Activated naive CD4-positive, alpha-beta T cell treated with anti-CD3 and anti-CD28 coated beads, Interleukin-2, amount 50 U/mL, for 72 hours (primary cell): ENCODE results near the gene KRTAP5-7. TPM values are rescaled to one million over a fixed set of nuclear protein-coding genes. Genes with fewer than 3 reads are reported as not detected.
"Not testable (repeated sequence)": the region's sequence is repeated elsewhere in the genome, so short reads cannot be mapped to it uniquely, and the experiment has no call there.

Experiments used
- ATAC-seq, 2 donors: fragments of 150-1000 bp; cut with Tn5 transposase; 2 replicates each; pipeline ENCODE4 v1.10.0; 2021; ENCODE audit warnings: mild to moderate bottlenecking in 2 of 2, moderate library complexity in 2 of 2
- DNase-seq, 2 donors: peaks; one replicate each; pipeline ENCODE4 v3.0.0; 2021 to 2022; ENCODE audit warnings: low spot score in 2 of 2
- H3K27ac Mint-ChIP-seq, 2 donors: one replicate each; pipeline ENCODE4 v1.8.0; 2022; ENCODE audit warnings: mild to moderate bottlenecking in 2 of 2, mixed read lengths in 2 of 2
- H3K36me3 Mint-ChIP-seq, 2 donors: one replicate each; pipeline ENCODE4 v1.8.0; 2022; ENCODE audit warnings: mixed read lengths in 2 of 2
- H3K9me3 Mint-ChIP-seq, 2 donors: one replicate each; pipeline ENCODE4 v1.8.0; 2022; ENCODE audit warnings: mixed read lengths in 2 of 2
- total RNA-seq, 2 donors: library from RNA; stranded (reverse); gene quantifications; one replicate each; pipeline ENCODE4 v1.2.3, GENCODE V29; 2022

KRTAP5-7 gene
- total RNA-seq, 2 donors from 2014 or later, result not detected

DNA sequence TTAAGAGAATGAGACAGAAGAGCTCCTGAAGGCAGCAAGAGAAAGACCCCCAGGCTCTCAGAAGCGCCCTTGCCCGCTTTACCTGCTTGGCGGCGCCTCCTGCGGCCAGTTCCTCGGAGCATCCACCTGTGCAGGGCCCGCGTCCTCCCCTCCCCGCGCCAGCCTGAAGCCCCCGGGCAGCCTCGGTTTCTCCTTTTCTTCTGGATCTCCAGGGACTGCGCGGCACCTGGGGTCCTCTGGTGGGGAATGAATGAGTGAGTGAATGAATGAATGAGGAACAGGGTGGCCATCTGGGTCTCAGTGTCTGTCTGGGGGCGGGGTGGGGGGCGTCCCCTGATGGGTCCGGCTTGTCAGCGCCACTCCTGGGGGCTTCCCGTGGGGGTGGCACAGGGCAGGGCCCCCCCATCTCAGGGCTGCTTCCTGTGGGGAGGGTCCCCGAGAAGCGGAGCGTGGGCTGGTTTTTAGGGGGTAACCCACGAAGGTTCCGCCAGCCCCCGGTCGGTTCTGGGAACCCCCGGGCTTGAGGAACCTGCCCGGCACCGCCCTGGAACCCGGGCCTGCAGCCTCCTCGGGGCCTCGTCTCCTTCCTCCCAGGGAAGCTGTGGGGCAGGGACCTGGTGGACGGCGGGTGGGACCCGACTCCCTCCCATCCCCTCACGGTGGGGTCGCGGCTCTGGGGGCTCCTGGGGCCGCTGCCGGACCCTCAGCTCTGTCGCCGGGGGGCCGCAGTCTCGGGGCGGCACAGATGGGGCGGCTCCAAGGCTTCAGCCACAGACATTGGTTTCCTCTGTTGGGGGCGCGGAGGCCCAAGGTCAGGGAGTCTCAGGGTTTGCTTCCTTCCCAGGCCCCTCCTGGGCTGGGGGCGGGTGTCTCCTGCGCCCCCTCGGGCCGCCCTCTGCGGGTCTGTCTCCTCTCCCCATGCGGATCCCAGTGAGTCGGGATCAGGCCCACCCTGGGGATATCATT, 8.3 kb upstream of the KRTAP5-7 start:
- peaks cover 0 to 3% of the 10 kb centered on the region in 2 donors for H3K36me3 Mint-ChIP-seq
- no peak for DNase-seq
- H3K27ac Mint-ChIP-seq, result peak overlapping the region in 1 of 2 donors; percentile 84

GRCh38 chr11:71519546-71519945, 7.5 kb upstream of the KRTAP5-7 start:
- Mint-ChIP-seq H3K27ac (no peak overlapping the region), H3K36me3 (no peaks in the 10 kb centered on the region), H3K9me3 (peaks cover 7 to 14% of the 10 kb centered on the region in 2 donors)
- ATAC-seq (no peak), DNase-seq (no peak)

More for the DNA sequence above, 8.3 kb upstream of the KRTAP5-7 start:
- ATAC-seq, result no peak
- peaks cover 10 to 19% of the 10 kb centered on the region in 2 donors for H3K9me3 Mint-ChIP-seq

GRCh38 chr11:71525188-71525937, 1.7 kb upstream of the KRTAP5-7 start:
- H3K36me3 Mint-ChIP-seq, result no peaks in the 10 kb centered on the region
- ATAC-seq (no peak), DNase-seq (no peak)
- H3K9me3 Mint-ChIP-seq, result peaks cover 7 to 10% of the 10 kb centered on the region in 2 donors
- H3K27ac Mint-ChIP-seq, result no peak overlapping the region

DNA sequence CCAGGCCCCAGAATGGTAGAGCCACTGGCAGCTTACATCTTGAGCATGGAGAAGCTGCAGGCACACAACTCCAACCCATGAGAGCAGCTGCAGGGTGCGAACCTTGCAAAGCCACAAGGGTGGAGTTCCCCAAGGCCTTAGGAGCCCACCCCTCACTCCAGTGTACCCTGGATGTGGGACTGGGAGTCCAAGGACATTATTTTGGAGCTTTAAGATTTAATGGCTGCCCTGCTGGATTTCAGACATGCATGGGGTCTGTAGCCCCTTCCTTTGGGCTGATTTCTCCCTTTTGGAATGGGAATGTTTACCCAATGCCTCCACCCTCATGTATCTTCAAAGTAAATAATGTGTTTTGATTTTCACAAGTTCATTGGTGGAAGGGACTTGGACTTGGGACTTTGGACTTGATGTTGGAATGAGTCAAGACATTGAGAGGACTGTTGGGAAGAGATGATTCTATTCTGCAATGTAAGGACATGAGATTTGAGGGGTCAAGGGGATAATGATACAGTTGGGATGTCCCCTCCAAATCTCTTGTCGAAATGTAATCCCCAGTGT, 1.1 kb upstream of the KRTAP5-7 start:
- no peaks in the 10 kb centered on the region for H3K36me3 Mint-ChIP-seq
- no peak for DNase-seq
- peaks cover 5 to 7% of the 10 kb centered on the region in 2 donors for H3K9me3 Mint-ChIP-seq
- H3K27ac Mint-ChIP-seq, result no peak overlapping the region
- no peak for ATAC-seq

DNA sequence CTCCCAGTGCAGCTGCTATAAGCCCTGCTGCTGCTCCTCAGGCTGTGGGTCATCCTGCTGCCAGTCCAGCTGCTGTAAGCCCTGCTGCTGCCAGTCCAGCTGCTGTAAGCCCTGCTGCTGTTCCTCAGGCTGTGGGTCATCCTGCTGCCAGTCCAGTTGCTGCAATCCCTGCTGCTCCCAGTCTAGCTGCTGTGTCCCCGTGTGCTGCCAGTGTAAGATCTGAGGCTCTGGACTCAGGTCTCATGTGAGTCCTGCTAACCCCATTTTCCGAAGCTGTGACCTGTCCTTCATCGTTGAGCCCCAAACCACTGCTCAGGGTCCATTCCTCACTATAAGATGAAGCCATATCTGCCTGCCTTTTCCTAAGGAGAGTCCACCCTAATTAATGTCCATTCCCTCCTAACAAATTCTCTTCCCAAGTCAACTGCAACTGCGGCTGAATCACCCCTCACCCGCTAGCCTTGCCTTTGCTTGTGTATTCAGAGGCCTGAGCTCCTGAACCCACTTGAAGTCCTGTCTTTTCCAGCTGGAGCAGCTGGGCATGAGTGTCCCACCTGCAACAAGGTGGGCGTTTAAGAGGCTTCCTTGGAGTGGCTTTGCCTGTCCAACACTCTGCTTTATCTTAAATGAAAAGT, 626 bp downstream of the KRTAP5-7 start:
- no peak for DNase-seq
- H3K27ac Mint-ChIP-seq, result no peak overlapping the region
- H3K9me3 Mint-ChIP-seq, result no peaks in the 10 kb centered on the region
- H3K36me3 Mint-ChIP-seq, result no peaks in the 10 kb centered on the region
- no peak for ATAC-seq

DNA sequence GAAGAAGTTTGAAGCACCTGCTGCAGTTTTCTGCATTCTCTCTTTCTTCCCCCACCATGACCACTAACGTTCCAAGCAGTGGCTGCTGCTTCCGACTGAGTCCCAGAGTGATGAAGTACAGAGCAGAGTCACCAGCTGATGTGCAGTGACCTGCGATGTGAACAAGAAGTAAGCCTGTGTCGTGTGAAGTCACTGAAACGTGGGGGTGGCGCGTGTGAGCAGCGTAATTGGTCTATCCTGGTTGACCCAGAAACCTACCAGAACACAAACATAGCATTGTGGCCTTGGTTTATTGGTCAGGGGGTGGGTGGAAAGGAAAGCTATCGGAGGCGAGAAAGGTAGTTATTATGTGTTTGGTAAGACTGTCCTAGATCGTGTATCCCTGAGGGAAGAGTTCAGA, 3.5 kb downstream of the KRTAP5-7 start:
- DNase-seq (no peak), ATAC-seq (no peak)
- no peaks in the 10 kb centered on the region for H3K36me3 Mint-ChIP-seq
- H3K27ac Mint-ChIP-seq, result no peak overlapping the region
- H3K9me3 Mint-ChIP-seq, result no peaks in the 10 kb centered on the region

- Mint-ChIP-seq H3K36me3 (peaks cover 0 to 4% of the 10 kb centered on the region in 2 donors), H3K9me3 (no peaks in the 10 kb centered on the region), H3K27ac (no peak overlapping the region)
- DNase-seq (no peak), ATAC-seq (no peak)
Measured at GRCh38 chr11:71532036-71532610, 5.1 kb downstream of the KRTAP5-7 start.

DNA sequence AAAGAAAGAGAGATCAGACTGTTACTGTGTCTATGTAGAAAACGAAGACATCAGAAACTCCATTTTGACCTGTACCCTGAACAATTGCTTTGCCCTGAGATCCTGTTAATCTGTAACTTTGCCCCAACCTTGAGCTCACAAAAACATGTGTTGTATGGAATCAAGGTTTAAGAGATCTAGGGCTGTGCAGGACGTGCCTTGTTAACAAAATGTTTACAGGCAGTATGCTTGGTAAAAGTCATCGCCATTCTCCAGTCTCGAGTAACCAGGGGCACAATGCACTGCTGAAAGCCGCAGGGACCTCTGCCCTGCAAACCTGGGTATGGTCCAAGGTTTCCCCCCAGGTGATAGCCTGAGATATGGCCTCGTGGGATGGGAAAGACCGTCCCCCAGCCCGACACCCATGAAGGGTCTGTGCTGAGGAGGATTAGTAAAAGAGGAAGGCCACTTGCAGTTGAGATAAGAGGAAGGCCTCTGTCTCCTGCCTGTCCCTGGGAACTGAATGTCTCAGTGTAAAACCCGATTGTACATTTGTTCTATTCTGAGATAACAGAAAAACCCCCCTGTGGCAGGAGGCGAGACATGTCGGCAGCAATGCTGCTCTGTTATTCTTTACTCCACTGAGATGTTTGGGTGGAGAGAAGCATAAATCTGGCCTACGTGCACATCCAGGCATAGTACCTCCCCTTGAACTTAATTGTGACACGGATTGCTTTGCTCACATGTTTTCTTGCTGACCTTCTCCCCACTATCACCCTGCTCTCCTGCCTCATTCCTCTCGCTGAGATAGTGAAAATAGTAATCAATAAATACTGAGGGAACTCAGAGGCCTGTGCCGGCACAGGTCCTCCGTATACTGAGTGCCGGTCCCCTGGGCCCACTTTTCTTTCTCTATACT, 7.9 kb downstream of the KRTAP5-7 start:
- not testable (repeated sequence) for H3K36me3 Mint-ChIP-seq, DNase-seq, ATAC-seq, H3K9me3 Mint-ChIP-seq, H3K27ac Mint-ChIP-seq

GRCh38 chr11:71535825-71536224, 8.8 kb downstream of the KRTAP5-7 start:
- peaks cover 4 to 8% of the 10 kb centered on the region in 2 donors for H3K36me3 Mint-ChIP-seq
- H3K27ac Mint-ChIP-seq, result no peak overlapping the region
- ATAC-seq, result no peak
- H3K9me3 Mint-ChIP-seq, result peaks cover 4% of the 10 kb centered on the region in 2 donors
- DNase-seq, result no peak

- ATAC-seq (no peak), DNase-seq (no peak)
- Mint-ChIP-seq H3K36me3 (peaks cover 13 to 15% of the 10 kb centered on the region in 2 donors), H3K27ac (no peak overlapping the region), H3K9me3 (peaks cover 11 to 16% of the 10 kb centered on the region in 2 donors)
Measured at GRCh38 chr11:71537537-71537936, 10.5 kb downstream of the KRTAP5-7 start.

- Mint-ChIP-seq H3K27ac (peak within 1 kb of the TSS in 1 of 2 donors; percentile 53), H3K36me3 (peaks cover 15 to 17% of the 10 kb centered on the region in 2 donors), H3K9me3 (peaks cover 11 to 16% of the 10 kb centered on the region in 2 donors)
- DNase-seq, ATAC-seq: not testable (repeated sequence)
Measured at GRCh38 chr11:71537977-71538665, 11.1 kb downstream of the KRTAP5-7 start, which contains the start of gene KRTAP5-8. Gene KRTAP5-8, plus strand, starts transcription at chr11:71538025. Its CDS starts 31 bp downstream, at chr11:71538056.

GRCh38 chr11:71538666-71538990, 11.6 kb downstream of the KRTAP5-7 start:
- DNase-seq (no peak), ATAC-seq (no peak)
- Mint-ChIP-seq H3K27ac (no peak overlapping the region), H3K9me3 (peaks cover 11 to 16% of the 10 kb centered on the region in 2 donors), H3K36me3 (peaks cover 15 to 20% of the 10 kb centered on the region in 2 donors)

GRCh38 chr11:71539017-71539416, 11.9 kb downstream of the KRTAP5-7 start:
- Mint-ChIP-seq H3K9me3 (peaks cover 11 to 16% of the 10 kb centered on the region in 2 donors), H3K36me3 (peaks cover 15 to 20% of the 10 kb centered on the region in 2 donors), H3K27ac (no peak overlapping the region)
- DNase-seq, result no peak
- ATAC-seq, result no peak

GRCh38 chr11:71539971-71540370, 12.9 kb downstream of the KRTAP5-7 start:
- Mint-ChIP-seq H3K36me3 (peaks cover 15 to 20% of the 10 kb centered on the region in 2 donors), H3K9me3 (peaks cover 11 to 16% of the 10 kb centered on the region in 2 donors)
- not testable (repeated sequence) for H3K27ac Mint-ChIP-seq, ATAC-seq, DNase-seq
